ENCODE data around the gene AP3B1. TPM values are rescaled to one million over a fixed set of nuclear protein-coding genes. Genes with fewer than 3 reads are reported as not detected.

AP3B1 gene
- total and polyA plus RNA-seq, 2 experiments from 2014 or later = 32.1 to 46.3 TPM

DNA sequence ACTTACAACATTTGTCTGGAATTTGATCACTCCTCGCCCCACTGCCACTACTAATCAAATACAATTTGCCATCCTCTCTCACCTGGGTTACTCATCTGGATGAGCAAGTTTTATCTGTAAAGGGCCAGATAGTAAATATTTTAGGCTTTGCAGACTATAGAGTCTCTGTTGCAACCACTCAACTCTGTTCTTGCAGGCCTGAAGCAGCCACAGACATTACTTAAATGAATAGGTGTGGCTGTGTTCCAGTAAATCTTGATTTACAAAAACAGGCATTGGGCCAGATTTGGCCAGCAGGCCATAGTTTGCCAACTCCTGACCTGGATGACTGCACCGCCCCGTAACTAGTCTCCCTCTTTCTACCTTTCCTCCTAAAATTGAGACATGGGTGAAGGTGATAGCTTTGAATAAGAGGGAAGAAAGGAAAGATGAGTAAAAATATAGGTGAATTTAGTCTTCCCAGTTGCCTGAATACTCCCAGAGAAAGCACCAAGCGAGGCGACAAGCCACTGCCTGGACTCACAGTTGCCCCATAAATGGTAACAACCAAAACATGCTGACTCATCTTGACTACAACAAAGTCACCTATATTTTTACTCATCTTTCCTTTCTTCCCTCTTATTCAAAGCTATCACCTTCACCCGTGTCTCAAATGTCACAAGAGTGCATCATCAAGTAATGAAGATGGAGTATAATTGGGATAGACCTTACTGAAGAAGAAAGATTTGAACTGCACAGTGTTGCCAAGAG lies 33.4 kb upstream of the AP3B1 start:
- H3K4me3 Mint-ChIP-seq = no peak overlapping the region
- no peaks in the 10 kb centered on the region for H3K27me3 Mint-ChIP-seq (ENCODE audit: insufficient read depth, low read depth, poor library complexity)
- Histone ChIP-seq H3K9me2 (ENCODE audit: insufficient read depth) (no peaks in the 10 kb centered on the region; the same call in 1 of the 2 replicates), H3K27ac (ENCODE audit: low read depth) (no peak overlapping the region), H3K4me3 (no peak overlapping the region), H2AFZ (peak overlapping the region; percentile 77; the same call in 1 of the 2 replicates), H3K79me2 (replicated peaks; ENCODE audit: insufficient read depth) (no peaks in the 10 kb centered on the region), H3K36me3 (ENCODE audit: insufficient read depth) (no peaks in the 10 kb centered on the region), H3F3A (replicated peaks; ENCODE audit: low read depth) (no peaks in the 10 kb centered on the region), H3K4me2 (no peak overlapping the region), H3K4me1 (ENCODE audit: insufficient read depth) (0 out of 2 replicates have a peak, but pooled peaks cover 7% of the 10 kb centered on the region), H4K20me1 (replicated peaks; ENCODE audit: insufficient read depth) (no peaks in the 10 kb centered on the region), H3K27me3 (ENCODE audit: insufficient read depth) (no peaks in the 10 kb centered on the region)
- H3K9me3 Mint-ChIP-seq = no peaks in the 10 kb centered on the region
- DNase-seq (ENCODE audit: low spot score) (no peak), ATAC-seq (no peak)
- peaks cover 9% of the 10 kb centered on the region for H3K4me1 Mint-ChIP-seq
- no peak overlapping the region for H3K27ac Mint-ChIP-seq
- TF ChIP-seq POLR2AphosphoS5 (IDR thresholded peaks at IDR 0.05; ENCODE audit: low read depth) (no peak), ZNF114 (CRISPR knock-in tag; IDR thresholded peaks at IDR 0.05) (no peak), CREB1 (CRISPR knock-in tag; IDR thresholded peaks at IDR 0.05; ENCODE audit: low read depth) (no peak), EZH2 (IDR thresholded peaks at IDR 0.05; ENCODE audit: low read depth, unreplicated experiment) (no peak), ZNF331 (CRISPR knock-in tag; IDR thresholded peaks at IDR 0.05; ENCODE audit: low read depth) (no peak), NANOG (IDR thresholded peaks at IDR 0.05; ENCODE audit: borderline replicate concordance) (no peak)
- TF ChIP-seq, protein P1, sequence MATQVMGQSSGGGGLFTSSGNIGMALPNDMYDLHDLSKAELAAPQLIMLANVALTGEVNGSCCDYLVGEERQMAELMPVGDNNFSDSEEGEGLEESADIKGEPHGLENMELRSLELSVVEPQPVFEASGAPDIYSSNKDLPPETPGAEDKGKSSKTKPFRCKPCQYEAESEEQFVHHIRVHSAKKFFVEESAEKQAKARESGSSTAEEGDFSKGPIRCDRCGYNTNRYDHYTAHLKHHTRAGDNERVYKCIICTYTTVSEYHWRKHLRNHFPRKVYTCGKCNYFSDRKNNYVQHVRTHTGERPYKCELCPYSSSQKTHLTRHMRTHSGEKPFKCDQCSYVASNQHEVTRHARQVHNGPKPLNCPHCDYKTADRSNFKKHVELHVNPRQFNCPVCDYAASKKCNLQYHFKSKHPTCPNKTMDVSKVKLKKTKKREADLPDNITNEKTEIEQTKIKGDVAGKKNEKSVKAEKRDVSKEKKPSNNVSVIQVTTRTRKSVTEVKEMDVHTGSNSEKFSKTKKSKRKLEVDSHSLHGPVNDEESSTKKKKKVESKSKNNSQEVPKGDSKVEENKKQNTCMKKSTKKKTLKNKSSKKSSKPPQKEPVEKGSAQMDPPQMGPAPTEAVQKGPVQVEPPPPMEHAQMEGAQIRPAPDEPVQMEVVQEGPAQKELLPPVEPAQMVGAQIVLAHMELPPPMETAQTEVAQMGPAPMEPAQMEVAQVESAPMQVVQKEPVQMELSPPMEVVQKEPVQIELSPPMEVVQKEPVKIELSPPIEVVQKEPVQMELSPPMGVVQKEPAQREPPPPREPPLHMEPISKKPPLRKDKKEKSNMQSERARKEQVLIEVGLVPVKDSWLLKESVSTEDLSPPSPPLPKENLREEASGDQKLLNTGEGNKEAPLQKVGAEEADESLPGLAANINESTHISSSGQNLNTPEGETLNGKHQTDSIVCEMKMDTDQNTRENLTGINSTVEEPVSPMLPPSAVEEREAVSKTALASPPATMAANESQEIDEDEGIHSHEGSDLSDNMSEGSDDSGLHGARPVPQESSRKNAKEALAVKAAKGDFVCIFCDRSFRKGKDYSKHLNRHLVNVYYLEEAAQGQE (IDR thresholded peaks at IDR 0.05; ENCODE audit: unreplicated experiment) = no peak
- TF ChIP-seq, protein P2, sequence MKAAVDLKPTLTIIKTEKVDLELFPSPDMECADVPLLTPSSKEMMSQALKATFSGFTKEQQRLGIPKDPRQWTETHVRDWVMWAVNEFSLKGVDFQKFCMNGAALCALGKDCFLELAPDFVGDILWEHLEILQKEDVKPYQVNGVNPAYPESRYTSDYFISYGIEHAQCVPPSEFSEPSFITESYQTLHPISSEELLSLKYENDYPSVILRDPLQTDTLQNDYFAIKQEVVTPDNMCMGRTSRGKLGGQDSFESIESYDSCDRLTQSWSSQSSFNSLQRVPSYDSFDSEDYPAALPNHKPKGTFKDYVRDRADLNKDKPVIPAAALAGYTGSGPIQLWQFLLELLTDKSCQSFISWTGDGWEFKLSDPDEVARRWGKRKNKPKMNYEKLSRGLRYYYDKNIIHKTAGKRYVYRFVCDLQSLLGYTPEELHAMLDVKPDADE (IDR thresholded peaks at IDR 0.05) = no peak
- no peaks in the 10 kb centered on the region for H3K36me3 Mint-ChIP-seq (ENCODE audit: low read depth)

DNA sequence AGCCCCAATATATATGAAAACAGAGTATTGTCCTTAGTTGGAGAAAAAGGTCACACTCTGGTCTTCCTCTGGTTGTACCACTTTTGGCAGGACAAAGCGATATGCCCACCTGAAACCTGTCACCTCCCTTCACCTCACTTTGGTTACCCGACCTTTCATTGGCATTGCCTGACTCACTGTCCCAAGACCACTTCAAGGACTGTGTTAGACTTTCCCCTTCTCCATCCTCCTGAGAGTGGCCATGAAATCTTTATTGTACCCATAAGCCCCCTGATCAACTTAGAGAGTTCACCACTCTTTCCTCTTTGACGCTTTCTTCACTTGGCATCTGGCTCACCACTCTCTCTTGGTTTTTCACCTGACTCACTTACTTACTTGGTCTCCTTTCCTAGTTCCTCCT lies 32.4 kb upstream of the AP3B1 start:
- Mint-ChIP-seq H3K4me3 (no peak overlapping the region), H3K36me3 (ENCODE audit: low read depth) (no peaks in the 10 kb centered on the region), H3K4me1 (peaks cover 9% of the 10 kb centered on the region), H3K9me3 (no peaks in the 10 kb centered on the region), H3K27ac (no peak overlapping the region), H3K27me3 (ENCODE audit: insufficient read depth, low read depth, poor library complexity) (no peaks in the 10 kb centered on the region)
- Histone ChIP-seq H3K79me2 (replicated peaks; ENCODE audit: insufficient read depth) (no peaks in the 10 kb centered on the region), H3K4me1 (ENCODE audit: insufficient read depth) (peaks cover 7% of the 10 kb centered on the region; the same call in 1 of the 2 replicates), H3K4me2 (no peak overlapping the region), H3K36me3 (ENCODE audit: insufficient read depth) (no peaks in the 10 kb centered on the region), H4K20me1 (replicated peaks; ENCODE audit: insufficient read depth) (no peaks in the 10 kb centered on the region), H3K27ac (ENCODE audit: low read depth) (no peak overlapping the region), H3K27me3 (ENCODE audit: insufficient read depth) (no peaks in the 10 kb centered on the region), H3K9me2 (ENCODE audit: insufficient read depth) (no peaks in the 10 kb centered on the region; the same call in 1 of the 2 replicates), H3F3A (replicated peaks; ENCODE audit: low read depth) (no peaks in the 10 kb centered on the region), H3K4me3 (no peak overlapping the region), H2AFZ (no peak overlapping the region)
- no peak for ATAC-seq
- DNase-seq (ENCODE audit: low spot score) = no peak
- TF ChIP-seq ZNF114 (CRISPR knock-in tag; IDR thresholded peaks at IDR 0.05) (no peak), NANOG (IDR thresholded peaks at IDR 0.05; ENCODE audit: borderline replicate concordance) (no peak), JUNB (IDR thresholded peaks at IDR 0.05; ENCODE audit: unreplicated experiment) (no peak), CREB1 (CRISPR knock-in tag; IDR thresholded peaks at IDR 0.05; ENCODE audit: low read depth) (no peak)
- TF ChIP-seq, protein P2 (IDR thresholded peaks at IDR 0.05) = no peak
- TF ChIP-seq, protein P3, sequence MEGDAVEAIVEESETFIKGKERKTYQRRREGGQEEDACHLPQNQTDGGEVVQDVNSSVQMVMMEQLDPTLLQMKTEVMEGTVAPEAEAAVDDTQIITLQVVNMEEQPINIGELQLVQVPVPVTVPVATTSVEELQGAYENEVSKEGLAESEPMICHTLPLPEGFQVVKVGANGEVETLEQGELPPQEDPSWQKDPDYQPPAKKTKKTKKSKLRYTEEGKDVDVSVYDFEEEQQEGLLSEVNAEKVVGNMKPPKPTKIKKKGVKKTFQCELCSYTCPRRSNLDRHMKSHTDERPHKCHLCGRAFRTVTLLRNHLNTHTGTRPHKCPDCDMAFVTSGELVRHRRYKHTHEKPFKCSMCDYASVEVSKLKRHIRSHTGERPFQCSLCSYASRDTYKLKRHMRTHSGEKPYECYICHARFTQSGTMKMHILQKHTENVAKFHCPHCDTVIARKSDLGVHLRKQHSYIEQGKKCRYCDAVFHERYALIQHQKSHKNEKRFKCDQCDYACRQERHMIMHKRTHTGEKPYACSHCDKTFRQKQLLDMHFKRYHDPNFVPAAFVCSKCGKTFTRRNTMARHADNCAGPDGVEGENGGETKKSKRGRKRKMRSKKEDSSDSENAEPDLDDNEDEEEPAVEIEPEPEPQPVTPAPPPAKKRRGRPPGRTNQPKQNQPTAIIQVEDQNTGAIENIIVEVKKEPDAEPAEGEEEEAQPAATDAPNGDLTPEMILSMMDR (conservative IDR thresholded peaks at IDR 0.05; ENCODE audit: low read depth in 2 of 2) = no peak

Data from GM23338 (cell line).